GM19351 (cell line): Measurements from ENCODE around the gene PRELID3B.
A peak's percentile ranks its signal among the peaks of the same experiment; 100 is the strongest.

Experiments
- ATAC-seq: cut with Tn5 transposase; IDR thresholded peaks from one replicate; pipeline ENCODE4 v1.9.1; 2021; ENCODE audit warnings: mild to moderate bottlenecking, moderate library complexity; ENCODE audit not compliant: unreplicated experiment

Gene PRELID3B

GRCh38 chr20:58997141-58997770 lies 45.3 kb downstream of the PRELID3B start:
- no peak for ATAC-seq

GRCh38 chr20:58996226-58996611 lies 46.4 kb downstream of the PRELID3B start:
- ATAC-seq, result no peak

DNA sequence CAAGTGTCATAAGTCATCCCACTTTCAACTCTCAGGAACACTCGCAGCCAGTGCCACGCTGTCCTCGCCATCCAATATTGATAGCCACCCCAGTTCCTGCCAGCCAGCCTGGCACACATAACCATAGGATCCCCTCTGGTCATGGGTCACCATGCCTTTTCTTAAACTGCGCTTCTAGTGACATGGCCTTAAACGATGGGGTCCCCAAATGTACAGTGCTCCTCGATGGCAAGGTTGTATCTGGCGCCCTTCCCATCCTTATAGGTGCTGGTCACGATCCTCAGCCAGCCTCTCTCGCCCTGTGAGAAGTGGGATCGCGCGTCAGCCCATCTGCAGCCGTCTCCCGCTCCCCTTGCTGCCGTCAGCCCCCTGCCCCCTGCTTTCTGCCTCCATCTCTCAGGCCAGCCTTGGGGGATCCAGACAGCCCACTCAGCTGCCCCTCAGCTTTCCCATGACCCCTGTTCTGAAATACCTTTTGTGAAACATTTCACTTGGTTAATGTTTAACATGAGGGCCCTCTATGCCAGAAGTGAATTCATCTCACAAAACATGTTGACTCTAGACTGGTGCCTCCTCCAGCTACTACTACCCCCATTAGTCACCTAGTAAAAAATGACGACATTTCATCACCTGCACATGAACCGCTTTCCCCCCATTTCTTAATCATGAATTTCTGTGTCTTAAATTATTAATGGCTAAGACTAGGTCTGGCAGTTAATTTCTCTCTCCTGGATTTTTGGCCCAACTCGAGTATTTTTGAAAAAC lies 46.9 kb downstream of the PRELID3B start:
- no peak for ATAC-seq

- ATAC-seq, result no peak
Measured at GRCh38 chr20:58994390-58995159, 48.0 kb downstream of the PRELID3B start.

GRCh38 chr20:58993332-58994248 lies 49.0 kb downstream of the PRELID3B start:
- ATAC-seq, result peak; percentile 64

DNA sequence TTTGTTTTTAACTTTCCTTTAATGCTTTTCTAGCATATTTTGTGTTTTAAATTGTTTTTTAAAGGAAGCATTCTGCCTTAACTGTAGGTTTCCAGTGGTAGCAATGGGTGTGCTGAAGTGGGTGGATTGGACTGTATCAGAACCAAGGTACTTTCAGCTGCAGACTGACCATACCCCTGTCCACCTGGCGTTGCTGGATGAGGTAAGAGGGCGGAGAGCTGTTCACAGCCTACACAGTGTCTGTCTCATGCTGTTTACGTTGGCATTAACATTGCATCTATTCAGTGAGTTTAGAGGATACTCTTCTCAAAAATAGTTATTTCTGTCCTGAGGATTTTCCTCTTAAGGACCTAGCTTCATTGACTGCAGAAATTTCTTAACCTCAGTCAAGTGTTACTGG lies 49.7 kb downstream of the PRELID3B start:
- ATAC-seq, result no peak

DNA sequence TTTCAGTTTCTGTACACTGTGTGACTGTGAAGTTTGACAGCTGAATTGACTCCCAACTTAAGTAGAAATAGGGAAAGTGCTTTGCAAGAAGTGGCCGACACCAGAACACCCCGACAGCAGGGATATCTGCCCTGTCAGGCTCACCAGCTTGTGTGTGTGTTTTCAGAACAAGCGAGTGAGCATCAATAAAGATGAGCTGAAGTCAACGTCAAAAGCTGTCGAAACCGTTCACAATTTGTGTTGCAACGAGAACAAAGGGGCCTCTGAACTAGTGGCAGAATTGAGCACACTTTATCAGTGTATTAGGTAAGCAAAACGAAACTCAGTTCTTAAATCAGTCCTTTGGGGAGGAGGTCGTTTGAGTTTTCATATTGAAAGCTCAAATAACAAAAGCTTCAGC lies 50.9 kb downstream of the PRELID3B start:
- ATAC-seq, result no peak

- ATAC-seq, result no peak
Measured at GRCh38 chr20:58990651-58991445, 51.7 kb downstream of the PRELID3B start.

DNA sequence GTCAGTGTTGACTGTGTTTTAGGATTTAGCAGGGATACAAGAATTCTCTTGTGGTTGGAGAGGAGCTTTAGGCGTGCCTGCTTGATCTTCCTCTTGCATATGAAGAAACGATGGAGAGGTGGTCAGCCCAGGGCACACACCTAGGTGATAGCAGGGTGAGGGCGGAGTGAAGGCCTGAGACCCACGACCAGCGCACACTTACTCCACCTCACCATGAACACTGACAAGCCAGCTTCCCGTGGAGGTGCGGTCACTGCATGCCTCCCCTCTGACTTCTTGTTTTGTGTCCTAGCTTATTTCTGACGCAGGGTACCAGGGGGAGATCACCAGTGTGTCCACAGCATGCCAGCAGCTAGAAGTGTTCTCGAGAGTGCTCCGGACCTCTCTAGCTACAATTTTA lies 53.4 kb downstream of the PRELID3B start:
- no peak for ATAC-seq

DNA sequence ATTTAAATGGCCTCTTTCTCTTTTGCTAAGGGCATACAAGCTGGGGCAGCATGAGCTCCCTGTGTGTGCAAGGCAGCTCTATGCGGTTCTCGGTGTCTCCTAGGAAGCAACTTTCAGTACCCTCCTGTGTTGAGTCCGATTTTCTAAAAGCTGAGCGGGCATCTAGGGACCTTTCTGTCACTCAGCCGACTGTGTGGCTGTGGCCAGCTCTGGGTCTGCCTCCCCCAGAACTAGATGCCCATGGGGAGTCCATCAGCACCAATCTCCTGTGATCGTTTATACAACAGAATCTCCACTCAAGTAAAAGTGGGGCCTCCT lies 54.1 kb downstream of the PRELID3B start:
- no peak for ATAC-seq

GRCh38 chr20:58987790-58988564 lies 54.6 kb downstream of the PRELID3B start:
- no peak for ATAC-seq

DNA sequence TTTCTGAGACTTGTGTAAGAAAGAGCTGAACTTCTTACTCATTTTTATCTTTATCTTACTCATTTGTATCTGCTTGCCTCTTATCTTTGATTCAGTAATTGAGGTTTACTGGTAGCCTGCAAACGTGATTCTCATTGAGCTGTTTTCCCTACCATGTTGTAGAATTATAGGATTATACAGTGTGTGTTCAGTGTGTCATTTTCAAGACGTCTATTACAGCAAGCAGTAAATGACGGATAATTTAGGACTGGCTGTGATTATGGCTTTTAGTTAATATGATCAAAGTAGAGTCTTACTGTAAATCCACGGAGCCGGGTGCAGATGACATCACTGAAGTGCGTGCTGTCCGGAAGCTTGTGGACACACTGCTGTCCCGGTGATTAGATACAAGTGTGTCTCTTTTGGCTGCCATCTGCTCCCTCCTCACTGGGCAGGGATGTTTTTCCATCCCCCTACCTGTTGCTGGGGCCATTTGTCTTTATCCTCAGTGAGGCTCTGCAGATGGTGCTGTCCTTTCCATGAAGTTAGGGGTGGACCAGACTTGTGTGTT lies 55.5 kb downstream of the PRELID3B start:
- no peak for ATAC-seq

DNA sequence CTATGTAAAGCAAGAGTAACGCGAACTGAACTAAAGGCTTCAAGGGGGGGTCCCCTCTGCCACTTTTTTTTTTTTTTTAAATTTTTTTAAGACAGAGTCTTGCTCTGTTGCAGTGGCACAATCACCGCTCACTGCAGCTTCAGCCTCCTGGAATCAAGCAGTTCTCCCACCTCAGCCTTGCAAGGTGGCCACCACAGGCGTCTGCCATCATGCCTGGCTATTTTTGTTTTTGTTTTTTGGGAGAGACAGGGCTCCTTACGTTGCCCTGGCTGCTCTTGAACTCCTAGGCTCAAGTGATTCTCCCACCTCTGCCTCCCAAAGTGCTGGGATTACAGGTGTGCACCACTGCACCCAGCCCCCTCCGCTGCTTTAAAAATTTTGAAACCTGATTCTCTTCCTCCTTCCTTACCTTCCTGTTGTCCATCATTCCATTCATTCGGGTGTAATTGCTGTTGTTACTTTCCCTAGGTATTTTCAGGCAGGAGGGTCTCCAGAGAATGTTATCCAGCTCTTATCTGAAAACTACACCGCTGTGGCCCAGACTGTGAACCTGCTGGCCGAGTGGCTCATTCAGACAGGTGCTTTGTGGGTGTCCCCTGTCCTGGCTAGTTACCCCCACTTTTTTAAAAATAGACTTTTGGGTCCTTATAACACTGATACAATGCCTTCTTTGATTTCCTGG lies 56.2 kb downstream of the PRELID3B start:
- no peak for ATAC-seq

DNA sequence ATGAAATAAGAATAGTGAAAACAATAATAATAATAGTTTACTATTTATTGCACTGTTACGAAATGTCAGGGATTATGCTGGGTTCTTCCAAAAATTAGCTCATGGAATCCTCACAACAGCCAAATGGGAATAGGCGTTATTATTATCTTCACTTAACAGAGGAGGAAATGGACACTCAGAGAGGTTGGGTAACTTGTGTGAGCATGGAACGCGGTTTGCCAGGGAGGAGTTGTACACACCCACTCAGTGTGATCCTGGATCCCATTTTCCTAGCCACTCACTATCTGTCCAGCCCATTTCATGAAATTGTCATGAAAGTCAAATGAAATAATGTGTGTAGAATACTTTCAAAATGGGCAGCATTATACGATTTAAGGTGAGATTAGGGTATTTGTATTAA lies 56.9 kb downstream of the PRELID3B start:
- ATAC-seq, result no peak

- ATAC-seq, result no peak
Measured at GRCh38 chr20:58984691-58985090, 57.9 kb downstream of the PRELID3B start.
